Activated CD4-positive, alpha-beta T cell treated with anti-CD3 and anti-CD28 coated beads for 36 hours (primary cell): ENCODE results near the gene HIVEP3. TPM values are rescaled to one million over a fixed set of nuclear protein-coding genes. Genes with fewer than 3 reads are reported as not detected.

ENCODE experiments used
- ATAC-seq: fragments of 200-7000 bp; cut with Tn5 transposase; one replicate; pipeline ENCODE4 v1.10.0; 2021; ENCODE audit warnings: mild to moderate bottlenecking, moderate library complexity
- CTCF ChIA-PET: fragments of 350-600 bp; sonication (Branson Sonifier 250); formaldehyde crosslinking; loops from one replicate; lab custom pipeline; 2021; ENCODE audit warnings: antibody characterized with exemption; lab: Charles Lee
- POLR2A ChIA-PET: fragments of 350-600 bp; sonication (Branson Sonifier 250); formaldehyde crosslinking; loops from one replicate; lab custom pipeline; 2021; ENCODE audit warnings: antibody characterized with exemption, inconsistent platforms; lab: Charles Lee
- DNase-seq: peaks from one replicate; pipeline ENCODE4 v3.0.0-alpha.2; 2020
- H3K27ac Mint-ChIP-seq: one replicate; pipeline ENCODE4 v1.8.0; 2021; ENCODE audit warnings: mixed read lengths
- H3K27me3 Mint-ChIP-seq: one replicate; pipeline ENCODE4 v1.8.0; 2021; ENCODE audit warnings: mixed read lengths
- H3K36me3 Mint-ChIP-seq: one replicate; pipeline ENCODE4 v1.8.0; 2021; ENCODE audit warnings: low read depth, mixed read lengths
- H3K4me1 Mint-ChIP-seq: one replicate; pipeline ENCODE4 v1.8.0; 2021; ENCODE audit warnings: mixed read lengths
- H3K4me3 Mint-ChIP-seq: one replicate; pipeline ENCODE4 v1.8.0; 2021; ENCODE audit warnings: mild to moderate bottlenecking, moderate library complexity, mixed read lengths
- H3K9me3 Mint-ChIP-seq: one replicate; pipeline ENCODE4 v1.8.0; 2021; ENCODE audit warnings: low read depth, mixed read lengths
- intact Hi-C, 2 experiments: fragments of 100-400 bp; cut with DNase I in 1 of 2; cut with micrococcal nuclease in 1 of 2; formaldehyde crosslinking; loops; one replicate each; pipeline versions ENCODE4 v1.14.2 to v1.15.1; 2022 to 2024; cut with DNase I, micrococcal nuclease
- total RNA-seq, 2 experiments: library from RNA; stranded (reverse); gene quantifications; one replicate each; pipeline ENCODE4 v1.2.3, GENCODE V29; 2021

Gene HIVEP3
- total RNA-seq, 2 experiments from 2014 or later = 29.4 to 39.6 TPM

GRCh38 chr1:41682845-41683625 lies 235.7 kb downstream of the HIVEP3 start:
- Mint-ChIP-seq H3K4me1 (peaks cover 67% of the 10 kb centered on the region), H3K4me3 (no peak overlapping the region), H3K27me3 (no peaks in the 10 kb centered on the region), H3K36me3 (no peaks in the 10 kb centered on the region), H3K27ac (peak overlapping the region; percentile 76), H3K9me3 (no peaks in the 10 kb centered on the region)
- DNase-seq = no peak
- ChIA-PET POLR2A (interaction anchor here (0.8 kb wide), 1 partner anchor 10 kb away, joined by 3 read pairs; no protein-coding TSS in a partner anchor), CTCF (interaction anchor here (0.6 to 1.3 kb wide), 6 partner anchors 10 to 208 kb away, joined by 3 to 7 read pairs (median 4); no protein-coding TSS in a partner anchor)
- intact Hi-C loops = no loop called here
- peak; percentile 62 for ATAC-seq

DNA sequence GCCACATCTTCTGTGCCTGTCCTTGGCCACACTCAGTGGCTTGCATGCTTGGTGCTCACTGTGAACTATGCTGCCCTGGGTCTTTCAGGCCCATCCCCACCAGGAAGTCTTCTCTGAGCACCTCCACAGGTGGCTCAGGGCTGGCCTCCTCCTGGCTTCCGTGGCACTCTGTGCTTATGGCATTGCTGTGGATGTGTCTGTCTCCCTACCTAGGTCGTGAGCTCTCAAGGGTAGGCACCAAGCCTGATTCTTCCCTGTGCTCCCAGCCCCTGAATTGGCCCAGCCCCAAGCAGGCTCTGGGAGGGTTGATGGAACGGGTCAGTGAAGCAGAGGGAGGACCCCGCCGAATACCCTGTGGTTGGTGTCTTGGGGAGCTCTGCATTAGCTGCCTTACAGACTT lies 236.6 kb downstream of the HIVEP3 start:
- Mint-ChIP-seq H3K27ac (no peak overlapping the region), H3K4me3 (no peak overlapping the region), H3K36me3 (no peaks in the 10 kb centered on the region), H3K27me3 (no peaks in the 10 kb centered on the region), H3K9me3 (no peaks in the 10 kb centered on the region), H3K4me1 (peaks cover 68% of the 10 kb centered on the region)
- intact Hi-C loops = no loop called here
- no peak for ATAC-seq
- DNase-seq = no peak
- ChIA-PET POLR2A (interaction anchor here (0.8 kb wide), 1 partner anchor 9 kb away, joined by 3 read pairs; no protein-coding TSS in a partner anchor), CTCF (interaction anchor here (0.7 to 1.2 kb wide), 2 partner anchors 26 to 29 kb away, joined by 3 to 6 read pairs; no protein-coding TSS in a partner anchor)

DNA sequence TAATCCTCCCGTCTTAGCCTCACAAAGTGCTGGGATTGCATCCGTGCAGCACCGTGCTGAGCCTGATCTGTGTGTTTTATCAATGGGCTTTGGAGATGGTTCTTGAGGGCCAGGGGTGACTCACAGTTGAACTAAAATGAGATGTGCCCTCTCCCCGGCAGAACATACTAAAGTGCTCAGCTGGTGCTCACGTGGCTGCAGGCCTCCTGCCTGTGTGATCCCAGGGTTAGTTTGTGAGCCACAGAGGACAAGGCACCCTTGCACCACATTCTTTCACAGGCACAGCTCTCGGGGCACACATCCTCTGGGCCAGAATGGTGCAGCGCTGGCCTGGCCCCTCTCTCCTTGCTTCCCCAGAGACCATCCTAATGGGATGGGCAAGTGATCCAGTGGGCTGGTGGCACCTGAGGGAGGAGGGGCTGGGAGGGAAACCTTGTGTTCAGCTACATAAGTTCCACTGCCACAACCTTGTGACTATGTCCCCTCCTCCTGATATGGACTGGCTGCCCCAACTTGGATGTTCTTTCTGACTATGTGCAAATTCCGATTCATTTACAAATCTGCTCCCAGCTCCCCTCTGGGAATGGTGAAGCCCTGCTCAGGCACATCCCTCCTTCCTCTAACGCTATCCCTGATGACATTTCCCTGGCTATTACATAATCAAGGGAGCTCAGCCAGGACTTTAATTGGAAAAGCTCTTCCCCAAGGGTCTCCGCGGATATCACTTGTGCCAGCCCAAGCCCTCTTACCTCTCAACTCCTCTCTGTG lies 237.2 kb downstream of the HIVEP3 start:
- Mint-ChIP-seq H3K4me1 (peaks cover 68% of the 10 kb centered on the region), H3K27ac (no peak overlapping the region), H3K4me3 (no peak overlapping the region), H3K9me3 (no peaks in the 10 kb centered on the region), H3K36me3 (no peaks in the 10 kb centered on the region), H3K27me3 (no peaks in the 10 kb centered on the region)
- intact Hi-C loops = no loop called here
- POLR2A ChIA-PET = interaction anchor here (0.8 kb wide), 1 partner anchor 9 kb away, joined by 3 read pairs; no protein-coding TSS in a partner anchor
- CTCF ChIA-PET = interaction anchor here (0.8 to 1.4 kb wide), 2 partner anchors 9 to 10 kb away, joined by 3 to 5 read pairs; no protein-coding TSS in a partner anchor
- ATAC-seq (no peak), DNase-seq (no peak)

DNA sequence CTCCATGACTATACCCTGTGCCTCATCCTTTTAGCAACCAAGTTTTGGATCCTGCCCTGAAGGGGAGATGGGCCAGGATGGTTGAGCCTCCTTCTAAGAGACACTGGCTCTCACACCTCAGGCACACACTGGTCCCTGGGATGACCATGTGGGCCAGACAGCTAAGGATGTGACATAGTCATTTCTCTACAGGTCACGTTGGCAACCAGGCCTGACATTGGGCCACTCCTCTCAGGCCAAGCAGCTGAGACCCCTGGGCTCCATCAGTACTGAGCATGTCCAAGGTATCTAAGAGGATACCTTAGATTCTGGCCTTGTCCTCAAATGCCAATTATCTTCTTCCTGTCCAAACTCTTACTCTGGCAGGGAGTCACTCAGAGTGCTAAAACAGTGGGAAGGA lies 238.7 kb downstream of the HIVEP3 start:
- DNase-seq (no peak), ATAC-seq (no peak)
- ChIA-PET CTCF (interaction anchor here (0.7 kb wide), 1 partner anchor 44 kb away, joined by 3 read pairs; no protein-coding TSS in a partner anchor), POLR2A (no interaction called here)
- intact Hi-C loops = no loop called here
- Mint-ChIP-seq H3K27me3 (no peaks in the 10 kb centered on the region), H3K9me3 (no peaks in the 10 kb centered on the region), H3K36me3 (no peaks in the 10 kb centered on the region), H3K4me1 (peaks cover 66% of the 10 kb centered on the region), H3K4me3 (no peak overlapping the region), H3K27ac (no peak overlapping the region)

- H3K36me3 Mint-ChIP-seq = no peaks in the 10 kb centered on the region
- H3K4me1 Mint-ChIP-seq = peaks cover 66% of the 10 kb centered on the region
- no peaks in the 10 kb centered on the region for H3K9me3 Mint-ChIP-seq
- no peak overlapping the region for H3K27ac Mint-ChIP-seq
- no peaks in the 10 kb centered on the region for H3K27me3 Mint-ChIP-seq
- no peak for DNase-seq
- ChIA-PET POLR2A (no interaction called here), CTCF (interaction anchor here (0.6 kb wide), 1 partner anchor 1082 kb away, joined by 3 read pairs; no protein-coding TSS in a partner anchor)
- H3K4me3 Mint-ChIP-seq = no peak overlapping the region
- no peak for ATAC-seq
- intact Hi-C loops = no loop called here
Observed at GRCh38 chr1:41679531-41679930, 239.2 kb downstream of the HIVEP3 start.

GRCh38 chr1:41678111-41678878 lies 240.4 kb downstream of the HIVEP3 start:
- no peak overlapping the region for H3K4me3 Mint-ChIP-seq
- H3K36me3 Mint-ChIP-seq = no peaks in the 10 kb centered on the region
- intact Hi-C loops = no loop called here
- H3K27ac Mint-ChIP-seq = peak overlapping the region; percentile 59
- no peak for DNase-seq
- ChIA-PET CTCF (no interaction called here), POLR2A (no interaction called here)
- ATAC-seq = peak; percentile 53
- H3K4me1 Mint-ChIP-seq = peaks cover 66% of the 10 kb centered on the region
- no peaks in the 10 kb centered on the region for H3K27me3 Mint-ChIP-seq
- no peaks in the 10 kb centered on the region for H3K9me3 Mint-ChIP-seq

GRCh38 chr1:41677620-41678019 lies 241.1 kb downstream of the HIVEP3 start:
- no peaks in the 10 kb centered on the region for H3K9me3 Mint-ChIP-seq
- ATAC-seq (no peak), DNase-seq (no peak)
- ChIA-PET CTCF (no interaction called here), POLR2A (no interaction called here)
- no peaks in the 10 kb centered on the region for H3K27me3 Mint-ChIP-seq
- H3K36me3 Mint-ChIP-seq = no peaks in the 10 kb centered on the region
- intact Hi-C loops = no loop called here
- H3K4me1 Mint-ChIP-seq = peaks cover 66% of the 10 kb centered on the region
- H3K27ac Mint-ChIP-seq = no peak overlapping the region
- H3K4me3 Mint-ChIP-seq = no peak overlapping the region

GRCh38 chr1:41675401-41675800 lies 243.3 kb downstream of the HIVEP3 start:
- ATAC-seq (no peak), DNase-seq (no peak)
- H3K27me3 Mint-ChIP-seq = no peaks in the 10 kb centered on the region
- H3K4me3 Mint-ChIP-seq = no peak overlapping the region
- peak overlapping the region; percentile 4 for H3K27ac Mint-ChIP-seq
- POLR2A ChIA-PET = no interaction called here
- no peaks in the 10 kb centered on the region for H3K36me3 Mint-ChIP-seq
- CTCF ChIA-PET = no interaction called here
- intact Hi-C loops = no loop called here
- no peaks in the 10 kb centered on the region for H3K9me3 Mint-ChIP-seq
- H3K4me1 Mint-ChIP-seq = peaks cover 79% of the 10 kb centered on the region

- H3K4me1 Mint-ChIP-seq = peaks cover 88% of the 10 kb centered on the region
- H3K4me3 Mint-ChIP-seq = no peak overlapping the region
- H3K27ac Mint-ChIP-seq = peak overlapping the region; percentile 80
- DNase-seq (no peak), ATAC-seq (no peak)
- H3K9me3 Mint-ChIP-seq = no peaks in the 10 kb centered on the region
- intact Hi-C loops = no loop called here
- no peaks in the 10 kb centered on the region for H3K27me3 Mint-ChIP-seq
- POLR2A ChIA-PET = interaction anchor here (2.2 kb wide), 1 partner anchor 13 kb away, joined by 6 read pairs; no protein-coding TSS in a partner anchor
- no peaks in the 10 kb centered on the region for H3K36me3 Mint-ChIP-seq
- CTCF ChIA-PET = interaction anchor here (1.0 to 2.4 kb wide), 5 partner anchors 11 to 52 kb away, joined by 3 to 9 read pairs (median 4); no protein-coding TSS in a partner anchor
Observed at GRCh38 chr1:41674522-41674921, 244.2 kb downstream of the HIVEP3 start.

DNA sequence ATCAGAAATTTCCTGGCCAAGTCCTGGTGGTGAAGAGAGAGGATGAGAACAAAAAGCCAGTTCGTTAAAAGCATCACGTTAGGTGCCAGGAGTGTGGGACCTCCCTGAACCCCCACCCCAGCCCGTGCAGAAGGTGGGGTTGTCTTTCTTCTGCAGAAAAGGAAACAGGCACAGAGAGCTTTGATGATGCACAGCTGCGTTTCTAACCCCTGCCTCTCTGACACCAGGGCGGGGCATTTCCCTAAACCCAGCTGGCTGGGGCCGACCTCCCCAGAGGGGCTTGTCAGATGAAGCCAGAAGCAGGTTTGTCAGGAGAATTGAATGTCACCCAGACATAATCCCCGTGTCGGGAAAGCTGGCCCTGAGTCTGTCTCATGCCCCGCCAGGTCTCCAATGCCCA lies 244.9 kb downstream of the HIVEP3 start:
- POLR2A ChIA-PET = interaction anchor here (1.6 to 2.2 kb wide), 2 partner anchors 12 to 15 kb away, joined by 3 to 6 read pairs; no protein-coding TSS in a partner anchor
- no peaks in the 10 kb centered on the region for H3K27me3 Mint-ChIP-seq

More for the DNA sequence above, 244.9 kb downstream of the HIVEP3 start:
- H3K4me1 Mint-ChIP-seq = peaks cover 91% of the 10 kb centered on the region
- CTCF ChIA-PET = interaction anchor here (0.5 to 2.4 kb wide), 15 partner anchors 7 to 246 kb away, joined by 3 to 9 read pairs (median 3); no protein-coding TSS in a partner anchor
- no peaks in the 10 kb centered on the region for H3K36me3 Mint-ChIP-seq
- peak overlapping the region; percentile 50 for H3K4me3 Mint-ChIP-seq
- intact Hi-C loops = loop anchor here in 1 of 2 experiments (1.0 kb wide), 1 partner anchor 35 kb away; no protein-coding TSS in a partner anchor
- no peaks in the 10 kb centered on the region for H3K9me3 Mint-ChIP-seq
- peak overlapping the region; percentile 80 for H3K27ac Mint-ChIP-seq
- ATAC-seq (peak; percentile 48), DNase-seq (peak; percentile 65)
